BLaER1 (cell line): ENCODE results near the gene SQSTM1.

ENCODE experiments used
- H3K27ac ChIP-seq: shearing (Covaris generic); formaldehyde crosslinking; 2 replicates; pipeline ENCODE4 v1.8.1; 2022
- H3K27me3 ChIP-seq: shearing (Covaris generic); formaldehyde crosslinking; 2 replicates; pipeline ENCODE4 v1.8.1; 2022
- H3K36me3 ChIP-seq: shearing (Covaris generic); formaldehyde crosslinking; 2 replicates; pipeline ENCODE4 v1.8.1; 2022
- H3K4me1 ChIP-seq: shearing (Covaris generic); formaldehyde crosslinking; 2 replicates; pipeline ENCODE4 v1.8.1; 2022
- H3K4me2 ChIP-seq: shearing (Covaris generic); formaldehyde crosslinking; 2 replicates; pipeline ENCODE4 v1.8.1; 2022
- H3K4me3 ChIP-seq: shearing (Covaris generic); formaldehyde crosslinking; 2 replicates; pipeline ENCODE4 v1.8.1; 2022
- H3K9ac ChIP-seq: shearing (Covaris generic); formaldehyde crosslinking; 2 replicates; pipeline ENCODE4 v1.8.1; 2022
- H3K9me3 ChIP-seq: shearing (Covaris generic); formaldehyde crosslinking; 2 replicates; pipeline ENCODE4 v1.8.1; 2022
- H4K20me1 ChIP-seq: shearing (Covaris generic); formaldehyde crosslinking; 2 replicates; pipeline ENCODE4 v1.8.1; 2022
- Cebpa-rat ChIP-seq: shearing (Covaris generic); IDR thresholded peaks from 2 replicates; pipeline ENCODE4 v1.8.1; 2022

Gene SQSTM1

DNA sequence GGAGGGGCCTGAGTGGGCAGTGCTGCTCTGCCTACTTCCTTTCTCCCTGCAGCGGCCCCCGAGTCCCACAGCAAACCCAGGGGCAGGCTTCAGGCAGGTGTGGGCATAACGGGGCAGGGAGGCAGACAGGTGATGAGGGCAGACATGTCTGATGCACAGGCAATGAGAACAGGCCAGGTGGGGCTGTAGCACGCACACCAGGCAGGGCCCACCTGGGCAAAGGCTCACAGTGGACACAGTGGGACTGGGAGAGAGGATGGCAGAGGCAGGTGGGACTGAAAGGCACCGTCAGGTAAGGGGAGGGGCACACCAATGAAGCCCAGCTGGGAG, 21.1 kb upstream of the SQSTM1 start:
- Histone ChIP-seq H3K9me3 (no peaks in the 10 kb centered on the region), H4K20me1 (peaks cover 49% of the 10 kb centered on the region), H3K27me3 (no peaks in the 10 kb centered on the region), H3K4me1 (peaks cover 60% of the 10 kb centered on the region), H3K4me2 (no peak overlapping the region), H3K4me3 (no peak overlapping the region), H3K36me3 (peaks cover 49% of the 10 kb centered on the region), H3K27ac (no peak overlapping the region), H3K9ac (no peak overlapping the region)
- no peak for TF ChIP-seq Cebpa-rat

DNA sequence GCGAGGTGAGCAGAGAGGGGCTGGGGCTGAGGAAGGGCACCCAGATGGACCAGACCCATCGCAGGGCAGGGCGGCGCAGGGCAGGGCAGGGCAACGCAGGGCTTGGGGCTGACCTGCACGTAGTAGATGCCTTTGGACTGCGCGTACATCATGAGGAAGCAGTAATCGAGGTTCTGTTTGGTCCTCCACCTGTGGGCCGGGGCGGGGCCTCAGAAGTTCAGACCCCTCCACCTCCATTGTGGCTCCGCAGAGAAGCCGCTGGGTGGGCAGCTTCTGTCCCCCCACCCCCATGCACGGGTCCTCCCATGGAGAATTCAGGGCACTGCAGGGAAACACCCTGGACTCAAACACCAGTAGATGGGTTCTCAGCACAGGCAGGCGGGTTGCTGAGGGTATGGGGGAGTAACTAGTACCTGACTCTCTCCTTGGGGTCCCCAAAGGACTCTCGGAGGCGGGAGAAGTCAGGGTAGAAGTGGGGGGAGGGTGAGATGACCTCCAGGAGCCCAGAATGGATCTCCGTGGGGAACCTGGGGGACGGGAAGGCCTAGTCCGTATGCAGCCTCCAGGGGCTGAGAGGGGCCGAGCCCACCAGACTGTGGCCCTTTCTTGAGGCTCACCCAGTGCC, 20.5 kb upstream of the SQSTM1 start:
- no peak overlapping the region for H3K4me3 ChIP-seq
- no peaks in the 10 kb centered on the region for H3K9me3 ChIP-seq
- no peaks in the 10 kb centered on the region for H3K27me3 ChIP-seq
- H3K36me3 ChIP-seq, result peaks cover 49% of the 10 kb centered on the region
- peaks cover 60% of the 10 kb centered on the region for H3K4me1 ChIP-seq
- H3K27ac ChIP-seq, result no peak overlapping the region
- H3K4me2 ChIP-seq, result no peak overlapping the region
- peaks cover 51% of the 10 kb centered on the region for H4K20me1 ChIP-seq
- no peak overlapping the region for H3K9ac ChIP-seq
- TF ChIP-seq Cebpa-rat, result no peak

DNA sequence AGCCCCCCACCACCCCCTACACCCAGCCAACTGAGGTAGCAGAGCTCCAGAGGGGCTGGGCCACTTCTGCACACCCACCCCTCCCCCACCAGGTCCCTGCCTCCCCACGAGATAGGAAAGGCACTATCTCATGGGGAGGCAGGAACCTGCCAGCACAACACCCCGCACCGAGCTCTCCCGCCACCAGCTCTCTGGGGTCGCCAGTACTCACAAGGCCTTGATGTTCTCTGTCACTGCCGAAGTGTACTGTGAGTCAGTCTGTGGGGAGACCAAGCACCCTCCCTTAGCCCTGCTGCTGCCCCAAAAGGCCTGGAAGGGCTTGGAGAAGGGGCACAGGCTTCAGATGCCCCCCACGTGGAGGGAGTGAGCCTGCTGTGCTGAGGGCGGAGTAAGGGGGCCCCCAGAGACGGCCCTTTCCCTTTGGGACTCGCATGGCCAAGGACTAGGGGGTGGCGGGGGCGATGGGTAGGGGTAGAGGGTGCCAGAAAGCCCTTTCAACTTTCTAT, 20.0 kb upstream of the SQSTM1 start:
- Histone ChIP-seq H3K4me2 (peak overlapping the region; percentile 22), H3K27me3 (no peaks in the 10 kb centered on the region), H3K27ac (0 out of 2 replicates have a peak overlapping the region, but pooled peaks have one; percentile 13), H3K4me3 (no peak overlapping the region), H3K4me1 (peaks cover 60% of the 10 kb centered on the region), H3K9ac (no peak overlapping the region), H4K20me1 (peaks cover 56% of the 10 kb centered on the region), H3K9me3 (no peaks in the 10 kb centered on the region), H3K36me3 (peaks cover 49% of the 10 kb centered on the region)
- no peak for TF ChIP-seq Cebpa-rat

DNA sequence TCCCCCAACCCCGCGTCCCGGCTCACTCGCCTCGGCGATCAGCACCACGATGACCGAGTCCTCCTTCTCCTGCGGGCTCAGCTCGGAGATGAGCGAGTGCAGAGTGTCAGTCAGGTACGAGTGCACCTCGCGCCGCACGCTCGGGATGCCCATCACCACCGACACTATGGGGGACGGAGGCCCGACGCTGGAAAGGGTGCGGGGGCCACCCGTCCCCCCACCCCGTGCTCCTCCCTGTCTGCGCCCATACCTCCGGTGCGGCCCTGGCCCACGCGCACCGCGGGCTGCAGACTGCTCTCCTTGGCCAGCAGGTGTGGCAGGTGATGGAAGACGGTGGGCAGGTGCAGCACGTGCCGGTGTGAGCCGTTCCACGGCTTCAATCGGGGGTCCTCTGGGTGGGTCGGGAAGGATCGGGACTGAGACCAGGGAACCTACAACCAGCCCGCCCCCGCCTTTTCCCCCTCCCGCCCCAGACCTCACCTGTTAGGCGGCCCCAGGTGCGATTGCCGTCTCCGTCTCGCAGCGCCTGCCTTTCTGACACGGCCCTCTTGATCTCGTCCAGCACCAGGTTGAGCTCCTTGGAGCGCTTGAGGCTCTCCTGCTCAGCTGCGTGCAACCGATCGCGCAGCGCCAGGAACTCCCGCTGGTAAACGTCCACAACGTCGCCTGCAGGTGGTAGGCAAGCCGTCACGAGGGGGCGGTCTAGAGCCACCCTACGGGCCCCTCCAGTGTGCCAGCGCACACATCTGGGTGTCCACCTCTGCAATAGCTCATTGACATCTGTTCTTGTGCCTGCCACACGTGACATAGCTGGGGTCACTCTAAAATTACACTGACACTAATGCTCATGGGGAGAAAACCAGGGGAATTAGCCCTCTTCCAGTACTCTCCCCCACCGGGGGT, 19.1 kb upstream of the SQSTM1 start:
- no peaks in the 10 kb centered on the region for H3K9me3 ChIP-seq
- H3K4me3 ChIP-seq, result no peak overlapping the region
- no peak overlapping the region for H3K9ac ChIP-seq
- no peaks in the 10 kb centered on the region for H3K27me3 ChIP-seq
- H3K4me1 ChIP-seq, result peaks cover 57% of the 10 kb centered on the region
- H3K27ac ChIP-seq, result no peak overlapping the region
- TF ChIP-seq Cebpa-rat, result no peak
- H3K4me2 ChIP-seq, result peak overlapping the region; percentile 95
- peaks cover 49% of the 10 kb centered on the region for H3K36me3 ChIP-seq
- peaks cover 56% of the 10 kb centered on the region for H4K20me1 ChIP-seq

DNA sequence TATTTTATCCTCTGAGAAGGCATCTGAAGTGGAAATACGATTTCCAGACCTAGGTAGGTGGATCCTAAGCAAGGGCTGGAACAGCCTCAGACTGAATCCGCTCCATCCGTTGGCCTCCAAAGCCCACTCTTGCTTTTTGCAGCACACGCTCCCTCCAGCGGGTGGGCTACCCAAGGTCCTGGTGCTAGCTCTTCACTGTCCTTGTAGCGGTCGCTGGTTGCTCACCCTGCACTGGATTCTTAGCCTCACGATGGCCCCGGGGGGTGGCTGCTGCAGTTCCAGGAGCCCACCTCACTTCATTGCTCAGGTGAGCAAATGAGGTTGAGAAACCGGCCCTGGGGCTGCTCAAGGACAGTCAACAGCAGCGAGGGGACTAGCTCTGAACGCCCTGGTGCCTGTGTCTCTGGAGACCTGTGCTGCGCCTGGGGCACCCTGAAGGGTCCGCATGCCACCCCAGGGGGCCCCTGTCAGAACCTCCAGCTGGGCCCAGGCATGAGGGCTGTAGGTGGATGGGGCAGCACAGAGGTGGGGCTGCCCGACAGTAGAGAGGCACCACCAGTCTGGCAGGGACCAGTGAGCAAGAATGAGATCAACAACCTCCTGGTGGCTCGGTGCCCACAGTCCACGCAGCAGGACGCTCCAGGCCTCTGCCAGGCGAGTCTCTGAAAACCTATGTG, 18.4 kb upstream of the SQSTM1 start:
- H3K27ac ChIP-seq, result no peak overlapping the region
- no peak for TF ChIP-seq Cebpa-rat
- H4K20me1 ChIP-seq, result peaks cover 53% of the 10 kb centered on the region
- H3K4me2 ChIP-seq, result peak overlapping the region; percentile 95
- H3K4me1 ChIP-seq, result peaks cover 49% of the 10 kb centered on the region
- no peaks in the 10 kb centered on the region for H3K27me3 ChIP-seq
- H3K36me3 ChIP-seq, result peaks cover 46% of the 10 kb centered on the region
- H3K9me3 ChIP-seq, result no peaks in the 10 kb centered on the region
- H3K4me3 ChIP-seq, result no peak overlapping the region
- H3K9ac ChIP-seq, result peak overlapping the region; percentile 43; the same call in 1 of the 2 replicates

DNA sequence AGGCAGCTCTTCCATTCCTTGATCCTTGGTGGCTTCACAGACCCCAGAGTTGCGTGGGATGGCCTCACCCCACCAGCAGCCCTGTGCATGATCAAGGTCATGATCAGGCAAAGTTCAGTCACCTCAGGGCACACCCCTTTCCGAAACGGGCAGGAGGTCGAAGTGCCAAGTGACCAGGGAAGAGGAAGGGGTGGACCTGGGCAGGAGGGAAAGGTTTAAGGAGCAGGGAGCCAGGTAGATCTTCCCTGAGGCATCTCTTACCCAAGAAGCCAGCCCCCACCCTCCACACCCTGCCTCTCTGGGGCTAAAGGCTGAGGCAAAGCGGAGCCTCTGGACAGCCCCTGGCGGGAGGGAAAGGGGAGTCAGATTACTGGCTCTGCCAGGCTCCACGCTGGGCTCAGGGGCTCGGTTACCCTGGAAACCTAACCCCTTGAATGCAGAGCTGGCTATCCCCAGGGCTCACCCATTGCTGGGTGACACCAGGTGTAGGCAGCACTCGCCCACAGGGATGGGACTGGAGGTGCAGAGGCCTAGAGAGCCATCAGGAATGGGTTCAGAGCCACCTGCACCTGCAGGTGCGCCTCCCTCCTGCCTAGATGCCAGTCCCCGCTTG, 17.6 kb upstream of the SQSTM1 start:
- peaks cover 56% of the 10 kb centered on the region for H3K4me1 ChIP-seq
- H3K4me3 ChIP-seq, result no peak overlapping the region
- no peaks in the 10 kb centered on the region for H3K9me3 ChIP-seq
- H3K9ac ChIP-seq, result peak overlapping the region; percentile 43; the same call in 1 of the 2 replicates
- peaks cover 38% of the 10 kb centered on the region for H3K36me3 ChIP-seq
- no peak for TF ChIP-seq Cebpa-rat
- peaks cover 50% of the 10 kb centered on the region for H4K20me1 ChIP-seq
- H3K27ac ChIP-seq, result no peak overlapping the region
- H3K4me2 ChIP-seq, result peak overlapping the region; percentile 95
- H3K27me3 ChIP-seq, result no peaks in the 10 kb centered on the region

DNA sequence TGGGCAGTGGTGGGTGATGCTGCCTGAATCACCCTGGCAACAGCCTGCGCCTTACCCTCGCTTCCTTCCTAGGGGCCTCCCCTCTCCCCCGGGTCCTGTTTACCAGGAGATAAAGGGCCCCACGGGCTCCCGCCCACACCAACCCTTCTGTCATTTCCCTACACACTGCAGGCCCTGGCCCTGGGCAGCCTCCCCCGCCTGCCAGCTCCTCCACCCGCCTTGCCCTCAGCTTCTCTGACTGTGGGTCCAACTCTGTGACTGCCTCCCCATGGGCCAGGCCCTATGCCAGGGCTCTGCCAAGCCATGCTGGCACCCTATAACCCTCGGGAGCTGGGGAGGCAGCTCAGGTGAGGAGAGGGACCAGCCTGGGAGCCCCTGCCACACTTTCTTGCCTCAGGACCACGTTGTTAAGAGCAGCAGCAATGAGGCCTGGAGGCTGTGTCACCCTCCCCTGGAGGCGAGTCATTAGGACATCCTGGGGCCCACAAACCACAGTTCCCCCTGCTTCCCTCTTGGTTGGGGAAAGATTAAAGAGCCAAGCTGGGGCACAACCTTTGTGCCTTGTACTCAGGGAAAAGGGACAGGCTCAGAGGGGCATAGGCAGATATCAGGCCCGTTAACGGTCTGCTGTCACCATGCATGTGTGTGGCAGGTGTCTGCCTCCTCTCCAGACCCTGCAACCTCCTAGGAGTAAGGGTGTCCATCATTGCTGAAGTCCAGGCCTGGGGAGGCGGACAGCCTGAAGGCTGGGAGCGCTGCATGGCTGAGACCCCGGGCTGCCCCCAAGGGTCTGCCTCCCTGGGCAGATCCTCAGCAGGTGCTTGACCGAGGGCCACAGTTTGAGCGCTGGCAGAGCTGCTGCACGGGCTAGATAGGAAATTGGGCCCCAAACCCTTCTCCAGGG, 16.8 kb upstream of the SQSTM1 start:
- Histone ChIP-seq H3K4me2 (peak overlapping the region; percentile 95), H4K20me1 (peaks cover 50% of the 10 kb centered on the region), H3K9ac (peak overlapping the region; percentile 90), H3K4me3 (peak overlapping the region; percentile 85), H3K36me3 (peaks cover 30% of the 10 kb centered on the region), H3K27ac (peak overlapping the region; percentile 84), H3K9me3 (no peaks in the 10 kb centered on the region), H3K4me1 (peaks cover 61% of the 10 kb centered on the region), H3K27me3 (no peaks in the 10 kb centered on the region)
- no peak for TF ChIP-seq Cebpa-rat

DNA sequence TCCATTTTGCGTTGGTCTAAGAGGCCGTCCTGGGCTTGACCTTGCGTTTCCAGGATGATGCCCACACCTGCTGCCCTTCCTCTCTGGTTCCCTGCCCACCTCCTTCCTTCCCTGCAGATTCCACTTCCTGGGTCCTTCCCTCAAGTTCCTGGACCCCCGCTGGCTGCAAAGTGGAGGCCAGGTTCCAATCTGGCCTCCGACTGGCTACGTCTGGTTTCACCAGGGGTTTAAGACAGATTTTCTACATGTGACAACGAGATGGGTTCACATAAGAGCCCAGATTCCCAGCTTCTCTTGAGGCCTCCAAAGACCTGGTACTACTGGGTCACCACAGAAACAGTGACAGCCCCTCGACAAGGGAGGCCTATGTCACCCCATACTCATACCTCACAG, 16.2 kb upstream of the SQSTM1 start:
- Histone ChIP-seq H3K9me3 (no peaks in the 10 kb centered on the region), H3K27ac (peak overlapping the region; percentile 84), H3K36me3 (peaks cover 23% of the 10 kb centered on the region), H3K27me3 (no peaks in the 10 kb centered on the region), H3K4me1 (peaks cover 61% of the 10 kb centered on the region), H4K20me1 (peaks cover 50% of the 10 kb centered on the region), H3K4me2 (peak overlapping the region; percentile 95), H3K9ac (peak overlapping the region; percentile 90), H3K4me3 (peak overlapping the region; percentile 85)
- TF ChIP-seq Cebpa-rat, result no peak
